ENCODE results near the gene KIAA2012. TPM values are rescaled to one million over a fixed set of nuclear protein-coding genes. Genes with fewer than 3 reads are reported as not detected.

KIAA2012 gene
- total and polyA plus RNA-seq, 2 of the 8 experiments (the other 6 are each of a cell fraction or from before 2014, with no cell fraction given), result not detected

- no peak overlapping the region for H2AFZ ChIP-seq (ENCODE audit: low read length)
- peaks cover 0 to 3% (median 0%) of the 10 kb centered on the region in 4 experiments; a peak in 3 of 7 replicates for H3K27me3 ChIP-seq (replicated peaks in 1 of 4; ENCODE audit: control insufficient read depth in 3 of 4, extremely low read depth in 1 of 4, insufficient read depth in 3 of 4, low read length in 3 of 4)
- no peak overlapping the region for H4K8ac ChIP-seq (ENCODE audit: extremely low read depth, insufficient read depth, low read length)
- no peaks in the 10 kb centered on the region for H3K9me3 ChIP-seq (ENCODE audit: insufficient read depth in 2 of 2, low read depth in 1 of 2, low read length in 1 of 2)
- no peak overlapping the region for H3K23ac ChIP-seq (ENCODE audit: insufficient read length)
- no peaks in the 10 kb centered on the region for H4K20me1 ChIP-seq (replicated peaks in 1 of 2; ENCODE audit: control insufficient read depth in 1 of 2, insufficient read depth in 2 of 2, low read length in 2 of 2)
- H3K27ac ChIP-seq (ENCODE audit: low read depth, low read length), result no peak overlapping the region
- H3K36me3 ChIP-seq (ENCODE audit: control insufficient read depth in 2 of 4, insufficient read depth in 4 of 4, low read length in 3 of 4), result no peaks in the 10 kb centered on the region
- no peak for TF ChIP-seq CHD1 (IDR thresholded peaks at IDR 0.05; ENCODE audit: low read depth, low read length)
- no peak for TF ChIP-seq KDM1A (IDR thresholded peaks at IDR 0.05; ENCODE audit: borderline replicate concordance, low read length)
- peak overlapping the region; percentile 27 for H2BK120ac ChIP-seq (replicated peaks; ENCODE audit: low read depth, low read length)
- peak overlapping the region; percentile 3 for H2AK5ac ChIP-seq (ENCODE audit: low read depth, low read length)
- 89% methylated on average over 5 of the region's 5 CpGs; no CpG with 5 or more reads in 1 of the 2 experiments for WGBS, 2 experiments (ENCODE audit: extremely low coverage in 1 of 2, insufficient coverage in 1 of 2, insufficient read length in 1 of 2, insufficient replicate concordance in 2 of 2, low coverage in 1 of 2, low lambda C conversion rate in 2 of 2, missing lambda C conversion rate in 1 of 2)
- no peak overlapping the region for H3K4me2 ChIP-seq (ENCODE audit: insufficient read depth in 1 of 2, low read depth in 2 of 2, low read length in 2 of 2)
- H3K4ac ChIP-seq (replicated peaks; ENCODE audit: insufficient read length, low read depth, low read length), result no peak overlapping the region
- FAIRE-seq (no peak), DNase-seq (ENCODE audit: low read depth in 1 of 2, low spot score in 2 of 2) (no peak)
- ChIA-PET CTCF (ENCODE audit: partially characterized antibody) (interaction anchor here (0.6 to 3.4 kb wide), 5 partner anchors 9 to 166 kb away, joined by 3 to 13 read pairs (median 6); no protein-coding TSS in a partner anchor), POLR2A (ENCODE audit: partially characterized antibody) (interaction anchor here (0.6 to 1.0 kb wide), 6 partner anchors 10 to 1989 kb away, joined by 3 to 4 read pairs (median 3); no protein-coding TSS in a partner anchor)
- H3K4me3 ChIP-seq (ENCODE audit: extremely low read depth in 1 of 4, insufficient read depth in 2 of 4, low read depth in 3 of 4, low read length in 4 of 4), result no peak overlapping the region
- H3K4me1 ChIP-seq (replicated peaks in 1 of 4; ENCODE audit: control insufficient read depth in 3 of 4, insufficient read depth in 4 of 4, low read length in 3 of 4), result peaks cover 13 to 33% (median 27%) of the 10 kb centered on the region in 4 experiments
- no peak overlapping the region for H3K14ac ChIP-seq (ENCODE audit: insufficient read length)
- H4K5ac ChIP-seq (ENCODE audit: insufficient read length, low read depth, low read length), result no peak overlapping the region
- no peaks in the 10 kb centered on the region for H3K79me1 ChIP-seq (ENCODE audit: low read depth, low read length)
- no peak overlapping the region for H3K9ac ChIP-seq (replicated peaks in 1 of 4; ENCODE audit: extremely low read depth in 1 of 4, low read depth in 3 of 4, low read length in 3 of 4)
- no peak overlapping the region for H3K18ac ChIP-seq (ENCODE audit: extremely low read depth, low read length)
- 0 out of 2 replicates have a peak overlapping the region, but pooled peaks have one; percentile 28 for H2BK20ac ChIP-seq (ENCODE audit: low read length)
- H2BK5ac ChIP-seq (ENCODE audit: low read depth, low read length), result no peak overlapping the region
- H2BK12ac ChIP-seq (ENCODE audit: low read depth, low read length), result peak overlapping the region; percentile 18
- H2BK15ac ChIP-seq (ENCODE audit: low read length), result 0 out of 2 replicates have a peak overlapping the region, but pooled peaks have one; percentile 3
- H3K79me2 ChIP-seq (ENCODE audit: control insufficient read depth in 1 of 2, insufficient read depth in 2 of 2, low read length in 2 of 2), result no peaks in the 10 kb centered on the region; a peak in 1 of 4 replicates
- no peak overlapping the region for H3K56ac ChIP-seq (replicated peaks; ENCODE audit: insufficient read length, low read depth, low read length)
- no peaks in the 10 kb centered on the region; the same call in 1 of the 2 replicates for H3K23me2 ChIP-seq (ENCODE audit: low read depth, low read length)
- H4K91ac ChIP-seq (replicated peaks; ENCODE audit: insufficient read length, low read length), result peak overlapping the region; percentile 75
These were observed 46.5 kb upstream of the KIAA2012 start for GRCh38 chr2:202026507-202026906.

Data from H1 (cell line).